HG03571 (cell line): ENCODE data around the gene MCAM.

Experiments used
- ATAC-seq: cut with Tn5 transposase; IDR thresholded peaks from one replicate; pipeline ENCODE4 v1.9.1; 2021; ENCODE audit not compliant: unreplicated experiment

The MCAM gene

DNA sequence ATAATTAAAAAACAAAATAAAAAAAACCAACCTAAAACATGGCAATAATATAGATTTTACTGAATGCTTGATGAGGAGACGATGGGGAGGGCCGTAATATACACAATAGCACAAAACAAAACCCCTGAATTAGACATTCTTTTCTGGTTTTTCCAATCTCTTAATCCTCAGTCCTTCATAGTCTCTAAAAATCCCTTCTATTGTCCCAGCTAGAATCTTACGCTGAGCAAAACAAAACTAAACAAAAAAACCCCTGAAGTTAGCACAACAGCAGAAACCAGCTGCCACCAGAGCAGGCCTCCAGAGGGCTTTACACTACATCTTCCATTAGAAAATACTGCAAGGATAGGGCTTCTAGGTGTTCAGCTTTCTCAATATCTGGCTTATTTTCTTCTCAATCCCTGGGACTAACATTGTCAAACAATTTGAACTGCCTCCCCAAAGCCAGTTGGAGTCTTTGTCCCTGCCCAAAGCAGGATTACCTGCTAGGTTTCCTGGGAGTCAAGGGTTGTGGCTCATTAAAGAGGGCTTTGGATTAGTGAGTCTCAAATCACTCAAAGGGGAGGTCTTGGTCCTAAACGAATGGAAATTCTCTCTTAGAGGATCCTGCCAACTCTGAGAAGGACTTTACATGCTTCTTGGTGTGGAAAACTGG lies 15.3 kb upstream of the MCAM start:
- ATAC-seq = no peak

DNA sequence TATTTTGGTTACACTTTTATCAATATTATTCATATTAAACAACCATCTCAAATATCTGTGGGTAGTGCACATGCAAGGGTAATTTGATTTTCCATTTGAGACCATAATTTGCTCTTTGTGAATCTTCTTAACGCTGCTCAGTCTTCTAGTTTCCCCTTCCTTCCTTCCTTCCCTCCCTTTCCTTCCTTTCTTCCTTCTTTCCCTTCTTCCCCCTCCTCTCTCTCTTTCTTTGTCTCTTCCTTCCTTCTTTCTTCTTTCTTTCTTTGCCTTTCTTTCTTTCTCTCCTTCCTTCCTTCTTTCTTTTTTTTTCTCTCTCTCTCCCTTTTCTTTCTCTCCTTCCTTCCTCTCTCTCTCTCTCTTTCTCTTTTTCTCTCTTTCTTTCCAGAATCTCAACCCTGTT lies 13.3 kb upstream of the MCAM start:
- ATAC-seq = no peak

DNA sequence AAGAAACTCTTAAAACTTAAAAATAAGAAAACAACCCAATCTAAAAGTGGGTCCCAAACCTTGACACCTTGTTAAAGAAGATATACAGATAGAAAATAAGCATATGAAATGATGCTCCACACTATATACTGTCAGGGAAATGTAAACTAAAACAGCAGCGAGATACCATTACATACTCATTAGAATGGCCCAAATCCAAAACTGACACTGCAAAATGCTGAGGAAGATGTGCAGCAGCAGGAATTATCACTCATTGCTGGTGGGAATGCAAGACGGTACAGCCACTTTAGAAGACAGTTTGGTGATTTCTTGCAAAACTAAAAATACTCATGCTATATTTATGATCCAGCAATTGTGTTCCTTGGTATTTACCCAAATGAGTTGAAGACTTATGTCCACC lies 12.4 kb upstream of the MCAM start:
- ATAC-seq = no peak

DNA sequence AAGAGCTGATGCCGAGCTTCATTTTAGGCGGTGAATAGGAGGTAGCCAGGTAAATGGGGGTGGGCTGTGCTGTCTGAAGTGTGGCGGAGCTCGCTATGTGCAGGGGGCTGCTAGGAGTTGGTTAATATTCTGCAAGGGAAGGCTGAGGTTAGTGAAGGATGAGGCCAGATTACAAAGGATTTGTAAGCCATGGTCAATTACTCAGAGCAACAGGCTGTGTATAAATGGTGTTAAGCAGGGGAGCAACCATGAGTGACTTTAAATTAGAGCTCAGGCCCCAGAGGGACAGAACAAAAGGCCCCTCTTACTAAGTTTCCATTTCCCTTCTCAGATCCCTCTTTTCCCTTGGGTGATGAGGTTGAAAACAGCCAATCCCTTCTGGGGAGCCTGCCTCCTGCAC lies 7.3 kb upstream of the MCAM start:
- ATAC-seq = no peak

DNA sequence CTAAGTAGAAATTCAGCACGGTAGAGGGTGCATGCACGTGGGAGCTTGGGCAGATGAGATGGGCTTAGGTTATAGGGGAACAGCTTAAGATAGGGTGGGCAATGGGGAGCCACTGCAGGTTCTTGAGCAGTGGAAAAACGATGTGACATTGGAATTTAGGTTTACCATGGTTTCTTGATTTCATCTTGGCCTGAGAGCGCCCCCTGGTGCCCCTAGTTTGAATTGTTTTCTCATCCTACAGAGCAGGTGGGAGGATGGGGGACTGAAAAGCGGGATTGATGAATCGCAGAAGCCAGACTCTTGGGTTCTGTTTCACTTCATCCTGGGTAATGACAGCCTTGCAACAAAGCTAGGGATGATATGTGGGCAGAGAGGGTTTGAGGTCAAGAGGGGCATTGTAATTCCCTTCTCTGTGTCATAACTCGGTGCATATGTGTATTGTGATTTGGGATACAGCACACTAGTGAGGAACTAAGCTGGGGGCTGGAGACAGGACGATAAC lies 6.7 kb upstream of the MCAM start:
- no peak for ATAC-seq

DNA sequence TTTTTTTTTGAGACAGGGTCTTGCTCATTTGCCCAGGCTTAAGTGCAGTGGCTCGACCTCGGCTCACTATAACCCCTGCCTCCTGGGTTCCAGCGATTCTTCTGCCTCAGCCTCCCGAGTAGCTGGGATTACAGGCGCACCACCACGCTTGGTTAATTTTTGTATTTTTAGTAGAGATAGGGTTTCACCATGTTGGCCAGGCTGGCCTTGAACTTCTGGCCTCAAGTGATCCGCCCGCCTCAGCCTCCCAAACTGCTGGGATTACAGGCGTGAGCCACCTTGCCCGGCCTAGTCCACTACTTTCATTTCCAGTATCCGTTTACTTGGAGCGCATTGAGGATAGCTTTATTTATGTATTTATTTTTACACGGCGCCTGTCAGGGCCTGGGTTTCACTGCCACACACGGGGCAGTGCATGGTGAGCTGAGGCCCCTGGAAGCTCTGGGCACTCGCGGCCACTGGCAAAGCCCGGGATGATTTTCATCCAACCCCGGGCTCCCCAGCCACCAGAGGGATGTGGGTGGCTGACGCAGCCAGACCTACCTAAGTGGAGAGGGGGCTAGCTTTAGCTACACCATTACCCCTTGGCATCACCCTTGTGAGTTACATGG lies 6.1 kb upstream of the MCAM start:
- ATAC-seq = no peak

DNA sequence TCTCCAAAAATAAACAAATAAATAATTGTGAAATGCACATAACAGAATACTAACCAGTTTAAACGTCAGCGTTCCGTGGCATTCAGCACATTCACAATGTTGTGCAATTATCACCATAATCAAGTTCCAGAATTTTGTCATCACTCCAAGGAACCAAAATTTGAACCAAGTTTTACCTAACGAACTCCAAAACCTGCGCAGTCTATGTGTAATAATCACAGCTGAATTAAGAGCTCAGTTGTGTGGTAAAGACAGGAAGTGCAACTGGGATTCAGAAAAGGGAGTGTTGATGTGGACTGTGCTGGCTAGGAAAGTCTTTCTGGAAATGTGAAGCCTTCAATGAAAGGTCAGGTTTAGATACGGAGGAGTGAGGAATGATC lies 5.4 kb upstream of the MCAM start:
- ATAC-seq = no peak

DNA sequence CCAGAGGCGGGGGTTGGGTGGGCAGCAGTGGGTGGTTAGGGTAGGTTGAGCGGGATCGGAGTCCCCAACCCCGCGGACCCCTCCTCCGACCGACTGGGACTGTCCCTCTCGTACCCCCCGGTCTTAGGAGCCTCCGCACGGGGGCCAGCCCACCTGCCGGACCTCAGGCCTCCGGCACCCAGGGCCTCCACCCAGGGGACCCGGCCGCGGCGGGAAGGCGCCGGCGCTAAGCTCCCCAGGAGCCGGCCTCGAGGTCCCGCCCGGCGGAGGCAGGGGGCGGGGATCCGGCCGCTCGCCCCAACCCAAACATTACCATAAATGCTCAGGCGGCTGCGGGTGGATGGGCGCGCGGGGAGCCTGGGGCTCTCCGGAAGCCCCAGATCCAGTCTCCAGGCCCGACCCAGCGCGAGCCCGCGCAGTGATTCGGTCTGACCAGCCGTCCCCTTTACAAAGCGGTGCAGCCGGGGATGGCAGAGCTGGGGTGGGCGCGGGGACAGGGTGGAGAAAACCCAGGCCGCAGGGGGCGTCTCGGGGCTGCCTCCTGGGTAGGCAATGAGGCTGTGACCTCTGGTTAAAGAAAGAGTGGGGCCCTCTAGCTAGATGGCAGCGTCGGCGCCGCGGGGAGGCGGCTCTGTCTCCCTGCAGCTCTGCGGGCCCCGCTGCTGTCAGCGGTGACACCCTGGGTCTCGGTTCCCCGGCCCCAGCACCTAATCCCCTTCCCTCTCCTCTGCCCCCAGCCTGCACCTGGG lies 4.0 kb upstream of the MCAM start:
- peak; percentile 56 for ATAC-seq

DNA sequence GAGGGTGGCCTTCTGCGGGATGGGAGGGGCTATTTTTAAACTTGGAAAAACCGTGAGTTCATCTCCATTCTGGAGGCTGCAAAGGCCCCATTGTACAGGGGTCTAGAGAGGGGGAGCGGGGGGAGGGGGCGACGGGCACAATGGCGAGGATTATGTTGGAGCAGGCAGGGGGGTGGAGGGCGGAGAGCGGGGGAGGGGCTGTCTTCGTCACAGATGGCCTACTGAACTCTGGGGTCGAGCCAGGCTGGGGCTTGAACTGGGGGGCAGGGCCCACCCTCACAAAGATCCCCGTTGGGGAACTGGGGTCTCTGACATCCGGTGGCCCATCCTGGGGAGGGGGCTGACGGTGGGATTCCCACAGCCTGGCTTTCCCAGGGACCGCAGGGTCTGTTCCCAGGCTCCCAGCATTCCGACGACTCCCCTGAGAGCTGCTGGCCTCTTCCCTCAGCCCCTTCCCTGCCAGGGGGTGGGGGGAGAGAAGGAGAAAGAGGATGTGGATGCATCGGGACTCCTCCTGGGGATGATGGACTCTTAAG lies 3.4 kb upstream of the MCAM start:
- no peak for ATAC-seq

DNA sequence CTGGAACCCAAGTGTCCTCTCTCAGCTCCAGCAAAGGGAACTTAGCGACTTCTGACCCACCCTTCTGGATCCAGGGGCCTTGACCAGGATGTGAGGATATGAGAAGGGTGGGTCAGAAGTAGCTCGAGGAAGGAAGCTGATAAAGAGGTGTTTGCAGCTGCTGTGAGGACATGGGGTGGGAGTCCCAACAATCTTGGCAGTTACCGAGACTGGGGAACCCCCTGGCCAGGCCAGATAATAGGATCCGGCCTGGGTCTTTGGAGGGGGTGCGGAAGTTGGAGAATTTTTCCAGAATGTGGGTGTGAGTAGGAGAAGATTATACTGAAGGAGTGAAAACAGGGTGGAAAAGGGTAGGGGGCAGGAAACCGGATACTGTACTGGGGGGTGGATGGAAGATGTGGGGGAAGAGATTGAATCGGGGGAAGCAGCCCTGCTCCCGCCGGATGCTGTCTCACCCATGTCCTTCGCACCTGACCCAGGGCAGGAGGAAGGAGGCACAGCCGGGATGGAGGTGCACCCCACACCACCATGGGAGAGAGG lies 2.8 kb upstream of the MCAM start:
- no peak for ATAC-seq

DNA sequence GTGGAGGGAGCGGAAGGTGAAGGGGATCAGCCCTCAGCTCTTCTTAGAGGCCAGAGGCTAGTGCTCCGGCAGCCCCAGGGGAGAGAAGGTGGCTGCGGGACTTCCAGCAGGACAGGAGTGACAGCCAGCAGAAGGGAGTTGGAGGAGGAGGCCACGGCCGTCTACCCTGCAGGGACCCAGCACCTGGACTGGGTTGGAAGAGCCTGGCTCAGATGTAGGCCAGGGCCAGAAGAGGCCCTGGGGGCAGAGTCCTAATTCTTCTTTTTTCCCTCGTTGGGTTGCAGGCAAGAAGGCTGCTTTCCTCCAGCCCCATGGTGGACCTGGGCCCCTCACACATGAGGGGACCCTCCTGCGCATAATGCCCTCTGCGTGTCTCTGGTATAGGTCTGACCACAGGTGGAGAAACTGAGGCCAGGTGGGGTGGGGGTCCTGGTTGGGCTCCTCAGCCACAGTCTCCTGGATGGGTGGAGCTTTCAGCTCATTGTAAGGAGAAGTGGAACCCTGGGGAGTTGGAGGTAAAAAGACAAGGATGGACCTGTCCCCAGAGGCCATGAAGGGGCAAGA lies 2.3 kb upstream of the MCAM start:
- ATAC-seq = no peak

DNA sequence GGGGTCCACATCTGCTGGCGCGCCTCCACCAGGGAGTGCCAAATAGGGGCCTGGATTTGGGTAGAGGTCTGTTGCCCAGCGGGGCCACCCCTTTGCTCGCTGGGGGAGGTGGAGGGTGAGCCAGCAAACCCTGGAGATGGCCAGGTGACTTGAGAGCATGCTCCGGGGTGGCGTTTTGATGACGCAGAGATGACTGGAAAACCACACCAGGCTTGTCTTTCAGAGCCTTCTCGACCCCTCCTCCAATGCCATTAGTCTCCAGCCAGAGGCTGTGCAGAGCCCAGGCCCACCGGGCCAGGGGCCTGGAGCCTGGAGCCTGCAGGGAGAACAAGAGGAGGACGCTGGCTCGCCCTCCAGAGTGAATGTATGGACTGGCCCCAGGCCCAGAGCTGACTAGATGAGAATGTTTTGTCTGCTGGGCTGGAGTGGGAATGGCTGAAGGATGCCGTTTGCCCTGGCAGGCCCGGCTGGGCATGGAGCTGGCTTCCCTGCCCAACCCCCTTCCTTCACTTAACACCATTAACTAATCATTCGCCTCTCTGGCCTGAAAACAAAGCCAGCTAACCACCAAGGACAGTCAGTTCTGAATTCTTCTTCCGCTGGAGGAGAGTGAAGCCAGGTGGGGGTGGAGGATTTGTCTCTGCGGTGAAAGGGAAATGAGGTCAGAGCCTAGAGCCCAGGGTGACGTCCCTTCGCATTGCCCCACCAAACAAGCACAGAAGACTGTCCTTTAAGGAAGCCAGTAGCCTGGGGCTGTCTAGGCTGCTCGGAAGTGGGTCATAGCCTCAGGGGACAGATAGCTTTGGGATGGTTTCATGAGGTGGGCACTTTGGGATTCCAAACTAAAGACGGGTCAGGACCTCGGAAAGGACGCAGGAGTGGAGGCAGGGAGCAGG lies 1.6 kb upstream of the MCAM start:
- ATAC-seq = no peak

DNA sequence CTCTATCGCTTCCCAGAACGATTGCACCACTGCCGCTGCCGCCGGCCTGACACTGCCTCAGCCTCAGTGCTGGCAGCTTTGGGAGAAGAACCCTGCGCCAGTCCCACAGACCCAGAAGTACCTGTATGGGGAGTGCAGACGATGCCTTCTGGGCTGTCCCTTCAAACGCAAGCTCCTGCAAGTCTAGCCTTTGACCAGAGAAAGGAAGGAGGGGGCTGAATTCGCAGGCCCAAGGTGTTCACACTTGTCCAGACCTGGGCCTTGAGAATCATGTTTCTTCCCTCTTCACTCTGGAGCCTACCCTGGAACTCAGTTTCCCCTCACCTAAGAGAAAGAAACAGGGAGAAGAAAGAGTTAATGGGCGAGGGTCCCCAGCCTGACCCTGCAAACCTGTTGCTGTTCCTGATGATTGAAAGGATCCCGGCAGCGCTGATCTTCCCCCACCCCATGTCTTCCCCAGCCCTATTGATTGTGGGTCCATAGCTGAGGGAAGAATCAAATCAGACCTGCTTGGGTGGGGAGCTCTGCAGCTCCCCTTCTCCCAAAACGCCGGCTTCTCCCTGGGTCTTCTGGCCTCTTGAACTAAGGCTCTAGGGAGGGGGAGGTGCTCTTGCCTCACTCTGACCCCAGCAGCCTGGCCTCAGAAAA lies 786 bp upstream of the MCAM start:
- no peak for ATAC-seq

DNA sequence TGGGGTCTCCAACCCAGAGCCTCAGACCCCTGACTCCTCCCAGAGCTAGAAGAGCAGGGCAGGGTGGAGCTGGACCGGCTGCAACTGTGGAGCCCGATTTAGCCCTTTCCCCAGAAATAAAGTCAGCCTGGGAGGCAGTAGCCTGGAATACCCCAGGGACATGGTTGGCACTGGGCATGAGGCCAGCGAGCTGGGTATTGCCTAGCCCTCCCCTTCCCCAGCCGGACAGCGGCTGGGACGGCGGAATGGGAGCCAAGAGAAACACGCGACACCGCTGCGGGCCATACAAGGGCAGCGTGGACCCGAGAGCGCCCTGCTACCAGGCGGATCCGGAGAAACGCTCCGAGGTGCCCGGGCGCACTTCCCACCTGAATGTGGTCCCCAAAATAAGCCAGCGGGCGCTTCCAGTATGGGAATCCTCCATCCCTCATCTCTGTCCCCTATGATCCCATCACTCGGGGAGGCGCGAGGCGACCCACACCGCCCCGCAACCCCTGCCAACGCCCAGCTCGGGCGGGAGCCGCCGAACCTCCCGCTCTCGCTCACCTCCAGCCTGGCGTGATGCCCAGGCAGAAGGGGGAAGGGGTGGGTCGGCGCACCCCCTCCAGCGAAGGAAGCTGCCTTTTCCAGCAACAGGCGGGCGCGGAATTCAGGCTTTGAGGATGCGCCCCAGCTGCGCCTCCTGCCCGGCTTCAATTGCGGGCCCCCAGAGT lies 758 bp downstream of the MCAM start:
- ATAC-seq = no peak

DNA sequence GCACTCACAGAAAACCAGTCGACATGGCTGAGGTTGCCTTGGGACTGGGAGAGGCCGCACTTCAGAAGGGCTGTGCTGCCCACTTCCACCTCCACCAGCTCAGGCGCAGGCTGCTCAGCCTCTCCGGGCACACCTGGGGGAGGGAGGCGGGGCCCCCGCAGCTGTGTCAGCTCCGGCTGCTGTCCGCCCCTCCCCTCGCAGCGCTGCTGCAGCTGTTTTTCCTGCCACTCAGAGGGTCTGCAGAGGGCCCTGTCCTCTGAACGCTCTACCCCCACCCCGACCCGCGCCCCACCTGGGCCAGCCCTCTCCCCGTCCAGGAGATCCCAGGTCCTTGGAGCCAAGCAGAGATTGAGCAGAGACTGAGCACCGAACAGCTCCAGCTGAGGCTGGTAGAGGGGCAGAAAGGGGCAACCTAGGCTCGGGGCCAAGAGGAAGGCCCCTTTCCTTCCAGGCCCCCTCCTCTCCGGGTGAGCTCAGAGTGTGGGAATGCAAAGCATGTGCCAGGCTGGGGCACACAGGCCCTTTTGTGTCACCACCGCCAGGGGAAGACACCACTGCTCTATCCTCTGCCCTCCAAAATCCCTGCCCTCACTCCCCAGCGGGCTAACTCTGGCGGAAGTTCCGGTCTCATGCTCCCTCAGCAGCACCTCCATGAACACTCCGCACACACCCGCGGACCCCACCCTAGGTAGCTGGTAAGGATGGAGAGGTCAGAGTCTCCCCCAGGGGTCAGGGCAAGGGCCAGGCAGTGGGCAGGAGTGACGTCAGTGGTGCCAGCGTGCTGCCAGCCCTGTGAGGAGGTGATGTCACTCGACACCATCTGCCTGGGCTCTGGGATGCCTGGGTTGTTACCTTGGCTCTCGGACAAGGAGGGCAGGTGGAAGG lies 1.6 kb downstream of the MCAM start:
- no peak for ATAC-seq

DNA sequence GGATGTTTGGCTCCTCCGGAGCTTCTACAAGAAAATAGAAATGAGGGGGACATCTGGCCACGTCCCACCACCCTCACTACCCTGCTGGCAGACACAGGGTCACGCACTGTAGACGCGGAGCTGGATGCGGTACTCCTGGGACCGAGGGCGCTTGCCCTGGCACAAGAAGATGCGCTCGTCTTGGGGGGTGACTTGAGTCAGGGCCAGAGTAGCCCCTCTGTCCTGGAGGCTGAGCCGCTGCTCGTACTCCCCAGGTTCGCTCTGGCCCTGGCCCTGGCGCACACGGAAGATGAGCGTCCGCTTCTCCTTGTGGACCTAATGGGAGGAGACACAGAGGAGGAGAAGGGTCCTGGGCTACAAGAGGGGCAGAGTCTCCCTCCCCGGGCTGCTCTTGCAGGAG lies 2.2 kb downstream of the MCAM start:
- ATAC-seq = no peak

DNA sequence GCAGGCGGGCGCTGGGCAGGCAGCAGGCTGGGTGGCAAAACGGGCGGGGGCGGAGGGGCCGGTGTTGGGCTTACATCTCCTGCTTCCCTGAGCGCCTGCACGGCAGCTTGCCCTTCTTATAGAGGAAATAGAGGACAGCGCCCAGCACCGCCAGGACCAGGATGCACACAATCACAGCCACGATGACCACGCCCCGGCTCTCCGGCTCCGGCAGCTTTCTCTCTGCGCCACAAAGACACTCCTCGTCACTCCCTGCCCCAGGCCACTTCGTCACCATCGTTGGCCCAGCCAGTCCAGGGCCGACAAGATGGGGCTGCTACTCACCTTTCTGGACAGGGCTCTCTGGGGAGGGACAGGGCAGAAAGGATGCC lies 6.3 kb downstream of the MCAM start:
- ATAC-seq = no peak

DNA sequence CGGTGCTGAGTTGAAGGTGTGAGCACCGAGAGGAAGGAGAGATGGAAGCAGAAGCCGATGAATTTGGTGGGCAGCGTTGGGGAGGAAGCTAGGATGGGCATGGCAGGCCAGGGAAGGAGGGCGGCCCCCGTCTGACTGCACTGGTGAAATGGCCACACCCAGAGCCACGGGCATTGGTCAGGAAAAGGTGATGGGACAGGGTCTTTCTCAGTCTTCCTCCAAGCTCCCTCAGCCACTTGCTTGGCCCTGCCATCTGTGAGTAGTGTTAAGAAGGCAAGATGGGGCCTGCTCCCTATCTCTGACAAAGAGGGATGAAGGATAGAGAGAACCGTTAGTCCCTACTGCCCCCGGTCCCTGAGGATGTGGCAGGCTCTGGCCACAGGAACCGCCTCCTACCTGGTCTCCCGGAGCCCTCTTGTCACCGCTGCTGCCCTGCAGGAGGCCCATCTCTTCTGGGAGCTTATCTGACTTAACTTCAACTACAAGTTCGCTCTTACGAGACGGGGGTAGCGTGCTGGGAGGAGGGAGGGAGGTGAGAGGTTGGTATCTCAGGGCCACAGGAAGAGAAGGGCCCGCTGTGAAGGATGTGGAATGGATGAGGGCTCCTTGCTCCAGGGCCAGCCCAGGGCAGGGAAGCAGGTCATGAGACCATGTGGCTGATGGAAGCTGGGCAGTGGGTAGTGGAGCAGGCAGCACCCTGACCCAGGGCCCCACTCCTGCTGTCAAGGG lies 6.8 kb downstream of the MCAM start:
- ATAC-seq = no peak
